Activated naive CD8-positive, alpha-beta T cell treated with anti-CD3 and anti-CD28 coated beads, Interleukin-2, amount 10 ng/mL, durations not matched to agents 7 days and 5 days (primary cell): ENCODE data around the gene SMAP1. TPM values are rescaled to one million over a fixed set of nuclear protein-coding genes. Genes with fewer than 3 reads are reported as not detected.

Experiments
- ATAC-seq: fragments of 150-1000 bp; cut with Tn5 transposase; one replicate; pipeline ENCODE4 v1.10.0; 2021; ENCODE audit warnings: low read depth, moderate library complexity
- POLR2A ChIA-PET: fragments of 350-600 bp; sonication (Branson Sonifier 250); formaldehyde crosslinking; loops from one replicate; lab custom pipeline; 2021; ENCODE audit warnings: antibody characterized with exemption; lab: Charles Lee
- DNase-seq: peaks from one replicate; pipeline ENCODE4 v3.0.0; 2021
- H3K27ac Mint-ChIP-seq: one replicate; pipeline ENCODE4 v1.8.0; 2022; ENCODE audit warnings: mild to moderate bottlenecking, mixed read lengths
- H3K27me3 Mint-ChIP-seq: one replicate; pipeline ENCODE4 v1.8.0; 2022; ENCODE audit warnings: mild to moderate bottlenecking, moderate library complexity, mixed read lengths
- H3K36me3 Mint-ChIP-seq: one replicate; pipeline ENCODE4 v1.8.0; 2021; ENCODE audit warnings: mild to moderate bottlenecking, mixed read lengths
- H3K4me1 Mint-ChIP-seq: one replicate; pipeline ENCODE4 v1.8.0; 2021; ENCODE audit warnings: mixed read lengths
- H3K4me3 Mint-ChIP-seq: one replicate; pipeline ENCODE4 v1.8.0; 2022; ENCODE audit warnings: mild to moderate bottlenecking, moderate library complexity, mixed read lengths
- H3K9me3 Mint-ChIP-seq: one replicate; pipeline ENCODE4 v1.8.0; 2021; ENCODE audit warnings: mixed read lengths
- total RNA-seq, 2 experiments: library from RNA; stranded (reverse); gene quantifications; one replicate each; pipeline ENCODE4 v1.2.3, GENCODE V29; 2021

The SMAP1 gene
- total RNA-seq, 2 experiments from 2014 or later = 39.7 to 40.2 TPM

DNA sequence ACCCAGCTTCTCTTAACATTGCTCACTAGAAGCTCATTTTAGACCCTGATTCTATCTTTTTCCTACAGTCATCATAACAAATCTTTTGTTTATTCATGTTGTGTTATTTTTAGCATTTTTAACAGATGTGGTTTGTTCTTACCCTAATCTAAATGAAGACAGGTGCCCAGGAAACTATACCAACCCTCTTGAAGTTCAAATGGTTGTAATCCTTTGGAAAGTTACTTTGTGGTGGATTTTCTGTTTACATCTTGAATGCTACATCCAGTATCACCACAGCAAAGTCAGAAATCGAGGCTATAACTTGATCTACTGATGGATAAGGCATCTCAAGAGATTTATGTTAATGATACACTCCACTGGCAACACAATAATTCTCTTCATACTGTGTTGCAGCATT, 26.2 kb downstream of the SMAP1 start:
- no peak overlapping the region for H3K27ac Mint-ChIP-seq
- POLR2A ChIA-PET = no interaction called here
- peaks cover 12% of the 10 kb centered on the region for H3K9me3 Mint-ChIP-seq
- H3K36me3 Mint-ChIP-seq = peaks cover 22% of the 10 kb centered on the region
- H3K4me1 Mint-ChIP-seq = peaks cover 5% of the 10 kb centered on the region
- DNase-seq (no peak), ATAC-seq (no peak)
- H3K4me3 Mint-ChIP-seq = no peak overlapping the region
- no peaks in the 10 kb centered on the region for H3K27me3 Mint-ChIP-seq

DNA sequence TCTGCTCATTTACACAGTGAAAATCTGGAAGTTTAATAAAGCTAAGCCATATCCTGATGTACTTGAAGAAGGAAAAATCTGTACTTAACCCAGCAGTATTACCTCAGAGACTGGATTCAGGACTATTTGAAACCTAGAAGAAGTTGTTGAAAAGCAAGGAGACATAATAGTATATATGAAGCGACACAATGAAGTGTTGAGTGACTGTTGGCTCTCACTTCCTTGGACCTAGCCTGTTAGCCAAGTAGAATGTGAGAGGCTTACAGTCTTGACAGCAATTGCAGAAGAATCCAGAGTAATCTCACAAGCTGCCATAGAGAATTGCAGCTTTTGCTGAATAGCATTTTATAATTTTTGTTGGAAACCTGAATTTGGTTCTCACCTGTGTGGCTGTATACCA, 26.7 kb downstream of the SMAP1 start:
- Mint-ChIP-seq H3K4me1 (peaks cover 5% of the 10 kb centered on the region), H3K27me3 (no peaks in the 10 kb centered on the region), H3K9me3 (peaks cover 12% of the 10 kb centered on the region), H3K36me3 (peaks cover 22% of the 10 kb centered on the region), H3K4me3 (no peak overlapping the region), H3K27ac (no peak overlapping the region)
- DNase-seq (no peak), ATAC-seq (no peak)
- POLR2A ChIA-PET = no interaction called here

DNA sequence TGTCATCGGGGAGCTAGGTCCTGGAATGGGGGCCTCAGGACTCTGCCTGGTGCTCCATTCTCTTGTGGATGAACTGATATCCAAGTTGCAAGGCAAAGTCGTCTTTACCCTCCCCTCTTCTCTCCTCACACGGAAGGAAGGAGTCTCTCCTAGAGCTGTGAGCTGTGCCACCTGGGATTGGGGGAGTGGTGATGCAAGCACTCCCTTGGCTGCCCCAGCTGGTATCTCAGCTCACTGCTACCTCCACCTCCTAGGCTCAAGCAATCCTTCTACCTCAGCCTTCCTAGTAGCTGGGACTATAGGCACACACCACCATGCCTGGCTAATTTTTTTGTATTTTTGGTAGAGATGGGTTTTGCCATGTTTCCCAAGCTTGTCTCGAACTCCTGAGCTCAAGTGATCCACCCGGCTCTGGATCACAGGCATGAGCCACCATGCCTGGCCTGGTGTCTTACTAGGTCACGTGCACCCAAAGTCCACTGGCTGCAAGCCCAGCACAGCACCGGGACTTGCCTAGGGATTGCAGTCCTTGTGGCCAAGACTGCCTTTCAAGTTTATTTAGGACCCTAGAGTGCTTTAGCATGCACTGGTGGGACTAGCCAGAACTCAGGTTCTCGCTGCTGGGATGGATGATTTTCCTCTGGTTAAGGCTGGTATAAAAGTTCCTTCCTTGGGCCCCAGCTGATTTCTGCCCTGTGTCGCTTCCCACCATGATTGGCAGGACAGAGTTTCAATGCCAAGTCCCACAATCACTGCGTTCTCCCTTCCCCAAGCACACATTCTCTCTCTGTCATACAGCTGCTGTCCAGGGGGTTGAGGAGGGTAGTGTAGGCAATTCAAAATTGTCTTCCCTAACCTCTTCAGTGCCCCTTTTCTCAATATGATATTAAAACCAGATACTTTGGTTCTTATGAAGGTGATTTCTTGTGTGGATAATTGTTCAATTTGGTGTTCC, 33.5 kb downstream of the SMAP1 start:
- Mint-ChIP-seq H3K27ac (no peak overlapping the region), H3K4me1 (peaks cover 7% of the 10 kb centered on the region), H3K36me3 (peaks cover 30% of the 10 kb centered on the region), H3K4me3 (no peak overlapping the region), H3K9me3 (no peaks in the 10 kb centered on the region), H3K27me3 (no peaks in the 10 kb centered on the region)
- ATAC-seq = no peak
- POLR2A ChIA-PET = no interaction called here
- DNase-seq = no peak

DNA sequence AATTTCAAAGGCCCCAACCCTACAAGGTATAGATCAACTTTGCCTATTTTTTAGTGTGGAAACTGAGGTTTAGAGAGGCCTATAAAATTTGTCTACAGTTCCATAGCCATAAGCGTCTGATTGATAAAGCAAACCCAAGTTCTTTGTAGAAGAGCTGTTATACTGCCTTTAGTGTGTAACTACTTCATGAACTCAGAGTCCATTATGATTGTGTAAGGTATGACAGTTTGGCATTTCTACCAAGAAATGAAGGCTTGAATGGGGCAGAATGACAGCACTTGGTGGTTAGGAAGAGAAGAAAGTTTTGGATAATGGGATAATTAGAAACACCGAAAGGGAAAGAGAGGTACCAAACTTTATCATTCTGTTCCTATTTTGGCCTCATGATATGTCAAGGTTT, 38.1 kb downstream of the SMAP1 start:
- DNase-seq = no peak
- POLR2A ChIA-PET = no interaction called here
- Mint-ChIP-seq H3K36me3 (peaks cover 13% of the 10 kb centered on the region), H3K9me3 (no peaks in the 10 kb centered on the region), H3K4me3 (no peak overlapping the region), H3K27me3 (no peaks in the 10 kb centered on the region), H3K27ac (no peak overlapping the region), H3K4me1 (peaks cover 15% of the 10 kb centered on the region)
- ATAC-seq = no peak

DNA sequence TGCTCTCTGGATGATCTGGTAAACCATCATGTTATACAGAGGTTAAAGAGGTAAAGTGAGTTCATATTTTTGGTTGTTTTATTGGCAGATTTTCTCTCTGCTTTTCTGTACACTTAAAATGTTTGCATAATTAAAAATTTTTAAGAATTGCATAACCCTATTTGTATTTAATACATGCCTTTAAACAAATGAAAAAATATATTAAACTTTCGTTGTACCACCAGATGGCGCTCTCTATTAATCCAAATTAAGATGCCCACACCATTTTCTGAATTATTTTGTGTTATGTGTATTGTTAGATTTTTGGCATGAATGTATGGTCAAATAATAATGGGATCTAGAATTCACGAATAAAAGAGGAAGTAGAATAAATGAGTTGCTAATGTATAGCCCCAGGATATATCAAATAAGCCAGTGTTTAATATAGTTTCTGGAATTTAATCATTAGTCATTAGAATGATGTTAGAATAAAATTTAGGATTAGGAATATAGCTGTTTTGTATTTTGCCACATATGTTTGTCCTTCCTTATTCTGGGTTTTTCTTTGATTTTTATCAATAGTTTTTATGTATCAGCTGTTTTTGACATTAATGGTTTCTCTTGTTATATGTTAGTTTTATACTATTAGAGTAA, 38.9 kb downstream of the SMAP1 start:
- no peak overlapping the region for H3K4me3 Mint-ChIP-seq
- DNase-seq (no peak), ATAC-seq (no peak)
- H3K27ac Mint-ChIP-seq = no peak overlapping the region
- no peaks in the 10 kb centered on the region for H3K9me3 Mint-ChIP-seq
- H3K27me3 Mint-ChIP-seq = no peaks in the 10 kb centered on the region
- H3K4me1 Mint-ChIP-seq = peaks cover 15% of the 10 kb centered on the region
- POLR2A ChIA-PET = no interaction called here
- peaks cover 11% of the 10 kb centered on the region for H3K36me3 Mint-ChIP-seq

DNA sequence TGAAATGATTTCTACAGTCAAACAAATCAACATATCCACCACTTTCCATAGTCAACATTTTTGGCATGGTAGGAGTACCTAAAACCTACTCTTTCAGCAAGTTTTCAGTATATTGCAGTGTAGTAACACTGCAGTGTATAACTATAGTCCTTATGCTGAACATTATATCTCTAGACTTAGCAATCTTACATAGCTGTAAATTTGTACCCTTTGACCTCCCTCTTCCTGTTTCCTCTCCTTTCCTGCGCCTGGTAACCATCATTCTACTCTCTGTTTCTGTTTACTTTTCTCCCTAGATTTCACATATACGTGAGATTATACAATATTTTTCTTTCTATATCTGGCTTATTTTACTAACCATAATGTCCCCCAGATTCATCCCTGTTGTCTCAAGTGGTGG, 40.2 kb downstream of the SMAP1 start:
- peaks cover 12% of the 10 kb centered on the region for H3K4me1 Mint-ChIP-seq

DNA sequence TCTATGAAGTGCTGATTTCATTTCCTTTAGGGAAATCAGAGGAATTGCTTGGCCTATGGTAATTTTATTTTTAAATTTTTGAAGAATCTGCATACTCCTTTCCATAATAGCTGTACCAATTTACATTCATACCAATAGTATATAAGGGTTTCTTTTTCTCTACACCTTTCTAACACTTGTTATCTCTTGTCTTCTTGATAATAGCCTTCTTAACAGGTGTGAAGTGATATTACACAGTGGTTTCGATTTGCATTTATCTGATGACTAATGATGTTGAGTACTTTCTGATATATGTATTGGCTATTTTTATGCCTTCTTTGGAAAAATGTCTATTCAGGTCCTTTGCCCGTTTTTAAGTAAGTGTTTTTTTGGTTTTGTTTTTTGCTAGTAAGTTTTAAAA, 40.8 kb downstream of the SMAP1 start:
- H3K4me3 Mint-ChIP-seq = no peak overlapping the region
- no peak overlapping the region for H3K27ac Mint-ChIP-seq
- H3K27me3 Mint-ChIP-seq = no peaks in the 10 kb centered on the region
- peaks cover 8% of the 10 kb centered on the region for H3K36me3 Mint-ChIP-seq
- H3K4me1 Mint-ChIP-seq = peaks cover 17% of the 10 kb centered on the region
- ATAC-seq = no peak
- POLR2A ChIA-PET = no interaction called here
- no peak for DNase-seq
- H3K9me3 Mint-ChIP-seq = no peaks in the 10 kb centered on the region

More for the DNA sequence above, 40.2 kb downstream of the SMAP1 start:
- Mint-ChIP-seq H3K36me3 (peaks cover 4% of the 10 kb centered on the region), H3K27ac (no peak overlapping the region), H3K4me3 (no peak overlapping the region), H3K9me3 (no peaks in the 10 kb centered on the region), H3K27me3 (no peaks in the 10 kb centered on the region)
- no peak for DNase-seq
- POLR2A ChIA-PET = no interaction called here
- no peak for ATAC-seq

DNA sequence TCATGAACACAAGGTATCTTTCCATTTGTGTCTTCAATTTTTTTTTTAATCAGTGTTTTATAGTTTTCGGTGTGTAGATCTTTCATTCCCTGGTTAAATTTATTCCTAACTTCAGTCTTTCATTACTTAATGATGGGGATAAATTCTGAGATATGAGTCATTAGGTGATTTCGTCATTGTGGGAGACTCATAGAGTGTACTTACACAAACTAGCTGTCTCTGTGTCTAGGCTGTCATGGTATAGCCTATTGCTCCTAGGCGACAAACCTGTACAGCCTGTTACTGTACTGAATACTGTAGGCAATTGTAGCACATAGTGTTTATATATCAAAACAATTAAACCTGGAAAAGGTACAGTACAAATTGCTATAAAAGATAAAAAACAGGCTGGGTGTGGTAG, 42.1 kb downstream of the SMAP1 start:
- peaks cover 7% of the 10 kb centered on the region for H3K9me3 Mint-ChIP-seq
- ATAC-seq = no peak
- peaks cover 19% of the 10 kb centered on the region for H3K36me3 Mint-ChIP-seq
- POLR2A ChIA-PET = no interaction called here
- no peaks in the 10 kb centered on the region for H3K27me3 Mint-ChIP-seq
- no peak overlapping the region for H3K27ac Mint-ChIP-seq
- DNase-seq = no peak
- peaks cover 19% of the 10 kb centered on the region for H3K4me1 Mint-ChIP-seq
- no peak overlapping the region for H3K4me3 Mint-ChIP-seq

DNA sequence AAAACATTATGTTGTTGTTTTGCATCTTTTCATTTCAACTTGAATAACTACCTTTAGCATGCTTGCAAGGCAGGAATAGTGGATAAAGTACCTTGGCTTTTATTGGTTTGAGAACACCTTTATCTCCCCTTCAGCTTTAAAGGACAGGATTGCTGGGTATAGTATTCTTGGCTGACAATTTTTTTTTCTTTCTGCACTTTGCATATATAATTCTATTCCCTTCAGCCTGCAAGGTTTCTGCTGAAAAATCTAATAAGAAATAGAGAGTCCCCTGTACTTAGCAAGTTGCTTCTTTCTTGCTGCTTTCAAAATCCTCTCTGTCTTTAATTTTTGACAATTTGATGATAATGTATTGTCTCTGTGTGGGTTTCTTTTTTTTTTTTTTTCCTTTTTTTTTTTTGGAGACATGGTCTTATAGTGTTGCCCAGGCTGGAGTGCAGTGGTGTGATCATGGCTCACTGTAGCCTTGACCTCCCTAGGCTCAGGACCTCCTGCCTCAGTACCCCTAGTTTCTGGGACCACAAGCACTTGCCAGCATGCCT, 47.1 kb downstream of the SMAP1 start:
- DNase-seq (no peak), ATAC-seq (no peak)
- peaks cover 7% of the 10 kb centered on the region for H3K9me3 Mint-ChIP-seq
- H3K4me3 Mint-ChIP-seq = no peak overlapping the region
- H3K27me3 Mint-ChIP-seq = no peaks in the 10 kb centered on the region
- peaks cover 37% of the 10 kb centered on the region for H3K36me3 Mint-ChIP-seq
- no peak overlapping the region for H3K27ac Mint-ChIP-seq
- H3K4me1 Mint-ChIP-seq = peaks cover 28% of the 10 kb centered on the region
- POLR2A ChIA-PET = no interaction called here

DNA sequence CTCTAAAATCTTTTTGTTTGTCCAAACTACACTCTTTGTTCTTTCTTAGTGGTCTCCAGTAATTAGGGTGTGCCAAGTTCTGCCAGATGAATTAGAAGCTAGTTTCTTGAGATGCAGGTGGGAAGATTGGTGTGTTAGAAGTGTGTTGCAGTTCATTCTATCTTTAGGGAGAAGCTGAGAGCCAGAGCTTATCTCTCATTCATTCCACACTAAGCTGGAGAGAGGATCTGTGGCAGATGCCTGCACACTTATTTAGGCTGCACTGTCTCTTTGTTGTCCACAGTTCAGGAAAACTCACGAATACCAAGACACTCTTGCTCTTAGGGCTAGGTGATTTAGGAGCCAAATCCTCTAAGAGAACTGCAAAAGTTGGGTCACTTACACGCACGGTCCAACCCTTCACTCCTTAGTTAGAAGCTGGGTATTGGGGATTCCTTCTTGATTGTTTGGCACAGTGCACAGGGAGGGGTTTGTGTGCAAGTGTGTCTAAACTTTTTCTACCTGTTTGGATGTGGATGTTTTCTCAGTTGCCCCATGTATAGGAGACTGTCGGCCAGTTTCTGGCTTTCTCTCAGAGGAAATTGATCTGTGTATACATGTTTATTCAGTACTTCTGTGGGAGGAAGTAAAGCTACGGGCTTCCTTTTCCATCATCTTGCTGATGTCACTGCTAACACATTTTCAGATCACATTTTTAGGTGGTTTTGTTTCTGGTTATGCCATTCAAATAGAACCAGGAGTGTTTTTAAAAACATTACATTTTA, 49.5 kb downstream of the SMAP1 start:
- Mint-ChIP-seq H3K36me3 (peaks cover 35% of the 10 kb centered on the region), H3K9me3 (peaks cover 7% of the 10 kb centered on the region), H3K4me3 (peak overlapping the region; percentile 54), H3K27me3 (no peaks in the 10 kb centered on the region), H3K27ac (peak overlapping the region; percentile 72), H3K4me1 (peaks cover 27% of the 10 kb centered on the region)
- POLR2A ChIA-PET = no interaction called here
- ATAC-seq (peak; percentile 89), DNase-seq (no peak)

DNA sequence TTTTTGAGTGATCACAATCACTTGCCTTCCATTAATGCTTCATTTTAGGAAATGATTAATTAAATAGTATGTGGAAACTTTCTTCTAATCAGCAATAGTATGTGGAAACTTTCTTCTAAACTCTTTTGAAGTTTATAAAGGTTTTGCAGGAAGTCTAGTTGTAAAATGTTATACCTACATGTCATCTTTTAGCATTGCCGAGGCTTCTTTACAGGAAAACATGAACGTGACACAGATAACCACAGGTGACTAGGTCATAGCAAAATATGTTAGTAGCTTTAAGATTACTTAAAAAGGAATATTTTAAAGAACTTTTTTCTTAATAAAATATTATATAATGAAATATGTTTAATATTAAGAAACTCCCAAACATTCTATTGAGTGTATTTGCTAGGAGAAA, 56.8 kb downstream of the SMAP1 start:
- Mint-ChIP-seq H3K27ac (no peak overlapping the region), H3K36me3 (peaks cover 11% of the 10 kb centered on the region), H3K27me3 (no peaks in the 10 kb centered on the region), H3K4me3 (no peak overlapping the region), H3K9me3 (no peaks in the 10 kb centered on the region), H3K4me1 (peaks cover 9% of the 10 kb centered on the region)
- POLR2A ChIA-PET = interaction anchor here (0.6 kb wide), 1 partner anchor 10 kb away, joined by 3 read pairs; no protein-coding TSS in a partner anchor
- no peak for DNase-seq
- ATAC-seq = no peak

DNA sequence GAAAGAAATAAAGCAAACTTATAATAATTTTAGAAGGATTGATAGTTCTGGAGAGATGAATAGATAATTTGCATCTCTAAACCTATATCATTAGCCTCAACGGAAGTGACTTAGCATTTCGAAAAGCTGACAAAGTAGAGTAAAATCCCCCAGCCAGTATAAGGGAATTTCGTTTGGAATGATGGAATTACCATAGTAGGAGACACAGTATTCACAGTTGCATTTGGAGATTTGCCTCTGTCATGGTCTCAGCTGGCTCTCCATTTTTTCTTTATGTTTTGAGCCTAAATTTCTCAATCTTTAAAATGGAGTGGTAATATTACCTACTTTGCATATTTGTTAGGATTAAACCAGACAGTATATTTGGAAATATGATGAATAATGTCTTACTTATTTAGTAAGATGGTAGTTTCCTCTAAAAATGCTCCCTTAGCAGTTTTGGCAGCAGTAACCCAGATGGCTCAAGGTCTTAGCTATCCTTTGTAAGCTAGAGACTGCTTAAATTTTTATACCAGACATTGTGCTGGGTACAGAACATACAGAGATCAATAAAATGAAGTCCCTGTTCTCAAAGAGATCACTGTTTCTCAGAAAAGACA, 58.2 kb downstream of the SMAP1 start:
- POLR2A ChIA-PET = no interaction called here
- no peak for ATAC-seq
- Mint-ChIP-seq H3K27me3 (no peaks in the 10 kb centered on the region), H3K4me3 (no peak overlapping the region), H3K36me3 (peaks cover 9% of the 10 kb centered on the region), H3K27ac (no peak overlapping the region), H3K4me1 (peaks cover 11% of the 10 kb centered on the region), H3K9me3 (no peaks in the 10 kb centered on the region)
- DNase-seq = no peak

DNA sequence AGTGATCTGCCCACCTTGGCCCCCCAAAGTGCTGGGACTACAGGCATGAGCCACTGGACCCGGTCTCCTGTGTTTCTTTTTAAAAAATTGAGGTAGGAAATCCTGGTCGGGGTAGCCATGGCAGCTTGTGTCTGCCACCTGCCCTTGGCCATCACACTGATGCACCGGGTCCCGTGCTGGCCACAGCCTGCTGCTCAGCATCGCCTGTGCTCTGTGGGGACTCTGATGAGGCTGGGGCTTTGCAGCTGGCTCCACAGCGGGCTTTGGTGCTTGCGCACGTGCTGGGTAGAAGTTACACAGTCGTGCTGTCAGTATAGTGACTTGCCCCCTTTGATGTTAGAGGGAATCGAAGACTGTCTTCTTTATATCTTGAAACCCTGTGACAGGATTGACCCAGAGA, 66.7 kb downstream of the SMAP1 start:
- H3K27ac Mint-ChIP-seq = no peak overlapping the region
- no peaks in the 10 kb centered on the region for H3K27me3 Mint-ChIP-seq

More for the DNA sequence above, 66.7 kb downstream of the SMAP1 start:
- DNase-seq = no peak
- H3K4me3 Mint-ChIP-seq = no peak overlapping the region
- POLR2A ChIA-PET = interaction anchor here (0.6 kb wide), 1 partner anchor 10 kb away, joined by 3 read pairs; no protein-coding TSS in a partner anchor
- peaks cover 5% of the 10 kb centered on the region for H3K4me1 Mint-ChIP-seq
- ATAC-seq = no peak
- no peaks in the 10 kb centered on the region for H3K9me3 Mint-ChIP-seq
- H3K36me3 Mint-ChIP-seq = peaks cover 37% of the 10 kb centered on the region
